Common myeloid progenitor, CD34-positive (primary cell): Measurements from ENCODE around the gene SLC7A6.

Source experiments
- CTCF ChIA-PET: fragments of 350-600 bp; sonication (Branson Sonifier 250); formaldehyde crosslinking; loops from one replicate; lab custom pipeline; 2021; ENCODE audit warnings: antibody characterized with exemption; lab: Charles Lee
- POLR2A ChIA-PET: fragments of 350-600 bp; sonication (Branson Sonifier 250); formaldehyde crosslinking; loops from one replicate; lab custom pipeline; 2021; ENCODE audit warnings: antibody characterized with exemption; lab: Charles Lee
- DNase-seq, 3 donors: peaks; one replicate each; pipeline versions ENCODE4 v3.0.0 to v3.0.0-alpha.2; 2013
- H3K27ac ChIP-seq, 2 experiments: 1 replicate in 1 of 2; 2 replicates in 1 of 2; pipeline ENCODE4 v1.7.0; 2013; ENCODE audit warnings: inconsistent platforms in 2 of 2, low read length in 2 of 2, mild to moderate bottlenecking in 2 of 2, low read depth in 1 of 2, moderate library complexity in 1 of 2; ENCODE audit not compliant: severe bottlenecking in 2 of 2, insufficient read depth in 1 of 2, poor library complexity in 1 of 2
- H3K27me3 ChIP-seq, 5 experiments: replicated peaks in 2 of 5; 1 replicate in 3 of 5; 2 replicates in 2 of 5; pipeline versions ENCODE4 v1.6.1 to v1.7.0; 2013; ENCODE audit warnings: low read length in 4 of 5, mild to moderate bottlenecking in 2 of 5, moderate library complexity in 2 of 5, inconsistent platforms in 1 of 5; ENCODE audit not compliant: insufficient read depth in 5 of 5, control insufficient read depth in 4 of 5
- H3K36me3 ChIP-seq, 4 experiments: 1 replicate in 2 of 4; 2 replicates in 2 of 4; pipeline versions ENCODE4 v1.6.1 to v1.7.0; 2013; ENCODE audit warnings: low read length in 3 of 4, control low read depth in 1 of 4, mild to moderate bottlenecking in 1 of 4; ENCODE audit not compliant: control insufficient read depth in 4 of 4, insufficient read depth in 4 of 4
- H3K4me1 ChIP-seq, 4 experiments: 1 replicate in 3 of 4; 2 replicates in 1 of 4; pipeline versions ENCODE4 v1.6.1 to v1.7.1; 2013; ENCODE audit warnings: low read length in 3 of 4, mild to moderate bottlenecking in 3 of 4, control low read depth in 1 of 4, inconsistent platforms in 1 of 4, moderate library complexity in 1 of 4; ENCODE audit not compliant: control insufficient read depth in 4 of 4, insufficient read depth in 4 of 4; ENCODE audit errors: control extremely low read depth in 1 of 4
- H3K4me3 ChIP-seq, 7 experiments: 1 replicate in 4 of 7; 2 replicates in 3 of 7; pipeline versions ENCODE4 v1.5.1 to v1.7.0; 2013; ENCODE audit warnings: mild to moderate bottlenecking in 7 of 7, low read length in 6 of 7, moderate library complexity in 6 of 7, inconsistent platforms in 2 of 7, low read depth in 2 of 7, control low read depth in 1 of 7; ENCODE audit not compliant: insufficient read depth in 4 of 7, control insufficient read depth in 1 of 7; ENCODE audit errors: extremely low read depth in 1 of 7
- H3K9me3 ChIP-seq, 5 experiments: 1 replicate in 4 of 5; 2 replicates in 1 of 5; pipeline versions ENCODE4 v1.6.1 to v1.7.1; 2013; ENCODE audit warnings: low read length in 4 of 5, mild to moderate bottlenecking in 2 of 5, inconsistent platforms in 1 of 5, low read depth in 1 of 5, moderate library complexity in 1 of 5; ENCODE audit not compliant: control insufficient read depth in 4 of 5, insufficient read depth in 2 of 5; ENCODE audit errors: control extremely low read depth in 1 of 5
- WGBS: methylation state at CpG from one replicate; pipeline ENCODE4 v1.1.5; 2013; ENCODE audit not compliant: insufficient coverage; 5-methylcytosine and 5-hydroxymethylcytosine counted together

Gene SLC7A6

DNA sequence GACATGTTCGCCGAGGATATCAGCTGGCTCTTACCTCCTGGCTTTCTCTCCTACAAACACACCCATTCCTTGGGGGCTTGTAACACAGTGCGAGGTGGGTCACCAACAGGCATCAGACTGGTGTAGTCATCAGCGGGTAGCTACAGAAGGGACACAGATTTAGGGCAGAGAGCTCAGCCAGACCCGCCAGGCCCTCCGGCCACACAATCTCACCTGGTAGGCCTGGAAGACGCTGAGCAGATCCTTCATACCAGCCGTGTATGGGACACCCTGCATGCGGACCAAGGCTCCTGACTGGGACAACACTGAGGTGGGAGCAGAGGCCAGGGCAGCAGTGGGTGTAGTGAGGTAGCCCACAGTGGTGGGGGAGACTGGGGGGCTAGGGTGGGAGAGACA, 34.2 kb upstream of the SLC7A6 start:
- WGBS, result 99% methylated on average over 9 of the region's 9 CpGs
- Histone ChIP-seq H3K4me1 (peaks cover 0 to 35% (median 29%) of the 10 kb centered on the region in 4 experiments), H3K4me3 (no peak overlapping the region), H3K36me3 (peaks cover 0 to 38% (median 13%) of the 10 kb centered on the region in 4 experiments), H3K27ac (no peak overlapping the region), H3K27me3 (no peaks in the 10 kb centered on the region), H3K9me3 (no peaks in the 10 kb centered on the region)
- DNase-seq, result no peak
- POLR2A ChIA-PET, result no interaction called here
- CTCF ChIA-PET, result interaction anchor here (0.7 to 1.6 kb wide), 17 partner anchors 8 to 386 kb away, joined by 3 to 9 read pairs (median 4); partner anchors contain the start of gene PLA2G15

DNA sequence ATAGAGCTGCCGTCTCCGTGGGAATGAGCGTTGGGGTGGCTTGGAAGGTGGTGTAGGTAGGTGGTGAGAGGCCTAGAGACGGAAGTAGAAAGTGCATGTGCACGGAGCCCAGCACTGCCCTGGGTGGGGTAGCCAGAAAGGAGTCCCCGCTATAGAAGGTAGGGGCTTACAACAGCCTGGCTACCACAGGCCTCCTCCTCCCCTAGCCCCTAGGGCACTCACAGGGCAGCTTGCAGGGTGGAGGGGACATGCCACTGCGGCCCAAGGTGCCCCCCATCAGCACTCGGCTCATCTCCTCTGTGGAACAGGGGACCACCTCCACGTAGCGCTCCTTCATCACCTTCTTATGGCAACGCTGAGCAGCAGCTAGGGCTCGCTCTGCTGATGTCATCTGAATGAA, 33.4 kb upstream of the SLC7A6 start:
- ChIA-PET CTCF (interaction anchor here (0.6 to 1.6 kb wide), 7 partner anchors 8 to 237 kb away, joined by 3 to 9 read pairs (median 4); no protein-coding TSS in a partner anchor), POLR2A (interaction anchor here (0.7 kb wide), 1 partner anchor 225 kb away, joined by 3 read pairs; no protein-coding TSS in a partner anchor)
- 94% methylated on average over 12 of the region's 12 CpGs for WGBS
- no peak for DNase-seq
- Histone ChIP-seq H3K4me1 (peaks cover 0 to 36% (median 33%) of the 10 kb centered on the region in 4 experiments), H3K4me3 (no peak overlapping the region), H3K9me3 (no peaks in the 10 kb centered on the region), H3K27me3 (peaks cover 0 to 3% (median 0%) of the 10 kb centered on the region in 5 experiments), H3K36me3 (peaks cover 0 to 32% (median 13%) of the 10 kb centered on the region in 4 experiments), H3K27ac (no peak overlapping the region)

DNA sequence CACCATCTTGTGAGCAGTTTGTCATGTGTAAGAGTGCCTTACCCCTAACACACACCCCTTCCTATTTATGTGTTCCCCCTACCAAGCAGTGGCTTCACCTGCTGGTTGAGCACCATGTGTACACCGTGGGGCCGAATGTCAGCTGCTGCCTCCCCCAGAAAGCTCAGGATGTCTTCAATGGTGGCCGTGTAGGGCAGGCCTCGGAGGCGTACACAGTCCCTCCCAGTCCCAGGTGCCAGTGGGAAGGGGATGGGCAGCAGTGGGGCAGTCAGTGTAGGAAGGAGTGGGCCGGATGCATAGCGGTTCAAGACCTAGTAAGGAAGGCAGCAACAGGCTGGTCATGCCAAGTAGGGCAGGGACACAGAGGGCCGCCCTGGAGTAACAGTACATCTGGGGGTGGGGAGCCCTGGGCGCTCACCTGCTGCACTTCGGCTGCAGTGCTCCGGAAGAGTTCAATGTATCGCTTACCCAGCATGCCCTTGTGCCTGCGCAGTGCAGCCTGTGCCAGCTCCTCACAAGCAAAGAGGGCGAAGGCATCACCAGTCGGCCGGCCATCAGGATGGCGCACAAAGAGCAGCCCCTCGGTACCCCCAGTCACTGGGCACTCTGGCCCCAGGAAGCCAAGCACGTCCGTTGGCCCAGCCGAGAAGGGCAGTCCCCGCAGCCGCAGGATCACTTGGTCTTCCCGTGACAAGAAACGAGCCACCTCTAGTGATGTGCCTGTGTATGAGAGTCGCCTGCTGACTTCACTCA, 32.8 kb upstream of the SLC7A6 start:
- POLR2A ChIA-PET, result interaction anchor here (0.7 kb wide), 1 partner anchor 226 kb away, joined by 3 read pairs; no protein-coding TSS in a partner anchor
- WGBS, result 97% methylated on average over 25 of the region's 26 CpGs
- peaks cover 0 to 9% (median 4%) of the 10 kb centered on the region in 5 experiments for H3K27me3 ChIP-seq

DNA sequence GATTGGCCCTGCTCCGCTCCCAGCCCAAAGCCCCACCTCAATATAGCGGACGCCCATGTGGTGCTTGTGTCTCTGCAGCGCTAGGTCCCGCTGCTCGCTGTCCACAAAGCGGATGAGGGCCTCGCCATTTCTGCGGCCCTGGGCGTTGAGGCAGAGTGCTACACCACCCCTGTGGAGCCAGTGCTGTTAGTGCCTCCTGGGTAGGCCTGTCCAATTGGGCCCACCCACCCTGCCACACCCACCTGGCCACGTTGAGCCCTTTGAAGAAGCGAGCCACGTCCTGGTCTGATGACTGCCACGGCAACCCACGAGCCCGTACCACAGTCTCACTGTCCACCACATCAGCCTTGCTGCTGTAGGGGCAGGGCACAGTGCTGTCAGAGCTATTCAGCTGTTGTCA, 32.0 kb upstream of the SLC7A6 start:
- ChIA-PET CTCF (interaction anchor here (0.9 kb wide), 1 partner anchor 53 kb away, joined by 3 read pairs; no protein-coding TSS in a partner anchor), POLR2A (interaction anchor here (0.7 kb wide), 1 partner anchor 161 kb away, joined by 4 read pairs; no protein-coding TSS in a partner anchor)
- Histone ChIP-seq H3K4me1 (peaks cover 0 to 44% (median 39%) of the 10 kb centered on the region in 4 experiments), H3K27ac (no peak overlapping the region), H3K36me3 (peaks cover 0 to 21% (median 13%) of the 10 kb centered on the region in 4 experiments), H3K9me3 (no peaks in the 10 kb centered on the region), H3K27me3 (peaks cover 0 to 15% (median 8%) of the 10 kb centered on the region in 5 experiments), H3K4me3 (no peak overlapping the region)
- 97% methylated on average over 13 of the region's 16 CpGs for WGBS
- no peak for DNase-seq

More for the DNA sequence above, 32.8 kb upstream of the SLC7A6 start:
- Histone ChIP-seq H3K27ac (no peak overlapping the region), H3K36me3 (peaks cover 0 to 26% (median 13%) of the 10 kb centered on the region in 4 experiments), H3K9me3 (no peaks in the 10 kb centered on the region), H3K4me1 (peaks cover 0 to 42% (median 37%) of the 10 kb centered on the region in 4 experiments), H3K4me3 (no peak overlapping the region)
- CTCF ChIA-PET, result interaction anchor here (0.6 to 1.5 kb wide), 3 partner anchors 8 to 238 kb away, joined by 3 to 4 read pairs (median 3); no protein-coding TSS in a partner anchor
- no peak for DNase-seq

DNA sequence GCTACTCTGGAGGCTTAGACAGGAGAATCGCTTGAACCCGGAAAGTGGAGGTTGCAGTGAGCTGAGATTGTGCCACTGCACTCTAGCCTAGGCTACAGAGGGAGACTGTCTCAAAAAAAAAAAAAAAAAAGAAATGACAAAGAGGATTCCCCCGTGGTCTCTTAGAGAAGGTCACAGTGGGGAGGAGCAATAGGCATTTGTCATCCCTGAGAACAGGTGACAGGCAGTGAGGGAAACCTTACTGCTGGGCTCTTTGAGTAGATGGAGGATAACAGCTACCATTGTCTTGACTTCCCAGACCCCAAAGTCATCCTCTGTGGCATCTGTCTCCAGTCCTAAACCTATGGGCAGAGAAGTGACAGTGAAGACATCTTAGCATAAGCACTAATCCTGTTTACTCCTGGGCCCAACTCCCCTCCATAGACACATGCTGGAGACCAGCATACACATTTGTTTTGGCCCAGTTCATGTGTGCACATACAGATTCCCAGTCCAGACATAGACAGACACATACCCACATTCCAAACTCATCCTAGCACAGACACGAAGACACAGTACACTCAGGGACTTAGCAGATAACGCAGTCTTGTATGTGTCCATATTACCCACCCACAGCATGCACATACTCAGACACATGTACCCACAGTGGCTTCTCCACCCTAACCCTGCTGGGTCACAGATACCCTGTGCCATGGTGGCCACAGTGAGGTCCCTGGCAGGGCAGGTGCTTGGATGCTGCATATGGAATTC, 31.1 kb upstream of the SLC7A6 start:
- CTCF ChIA-PET, result interaction anchor here (0.9 to 1.7 kb wide), 3 partner anchors 28 to 54 kb away, joined by 3 to 8 read pairs (median 4); no protein-coding TSS in a partner anchor
- no peak for DNase-seq
- peaks cover 0 to 15% (median 8%) of the 10 kb centered on the region in 5 experiments for H3K27me3 ChIP-seq
- H3K36me3 ChIP-seq, result peaks cover 0 to 20% (median 13%) of the 10 kb centered on the region in 4 experiments
- H3K27ac ChIP-seq, result no peak overlapping the region
- H3K4me3 ChIP-seq, result no peak overlapping the region
- POLR2A ChIA-PET, result interaction anchor here (0.7 kb wide), 1 partner anchor 162 kb away, joined by 4 read pairs; no protein-coding TSS in a partner anchor
- H3K4me1 ChIP-seq, result peaks cover 0 to 44% (median 36%) of the 10 kb centered on the region in 4 experiments
- 100% methylated on average over 4 of the region's 5 CpGs for WGBS
- H3K9me3 ChIP-seq, result no peaks in the 10 kb centered on the region

DNA sequence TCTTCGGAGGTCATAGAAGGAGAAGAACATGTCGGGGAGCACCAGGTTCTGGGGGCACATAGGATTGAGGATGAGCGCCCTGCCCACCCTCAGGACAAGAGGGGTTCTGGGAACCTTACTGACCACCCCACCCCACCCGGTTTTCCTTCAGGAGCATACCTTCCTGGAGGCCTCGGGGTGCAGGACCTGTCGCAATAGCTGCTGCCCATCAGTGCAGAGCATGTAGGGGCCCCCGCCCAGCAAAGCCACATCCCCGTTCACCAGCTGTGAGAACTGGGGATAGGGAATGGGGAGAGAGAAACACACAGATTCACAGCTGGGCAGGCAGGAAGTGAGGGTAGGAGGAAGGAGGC, 30.5 kb upstream of the SLC7A6 start:
- peaks cover 0 to 16% (median 13%) of the 10 kb centered on the region in 4 experiments for H3K36me3 ChIP-seq
- no peak overlapping the region for H3K27ac ChIP-seq
- H3K4me1 ChIP-seq, result peaks cover 0 to 43% (median 37%) of the 10 kb centered on the region in 4 experiments
- peaks cover 0 to 15% (median 8%) of the 10 kb centered on the region in 5 experiments for H3K27me3 ChIP-seq
- 90% methylated on average over 2 of the region's 8 CpGs for WGBS
- DNase-seq, result no peak
- H3K9me3 ChIP-seq, result no peaks in the 10 kb centered on the region
- CTCF ChIA-PET, result interaction anchor here (1.0 to 1.7 kb wide), 4 partner anchors 28 to 164 kb away, joined by 3 to 8 read pairs (median 5); no protein-coding TSS in a partner anchor
- POLR2A ChIA-PET, result interaction anchor here (1.6 kb wide), 1 partner anchor 249 kb away, joined by 5 read pairs; no protein-coding TSS in a partner anchor
- H3K4me3 ChIP-seq, result no peak overlapping the region
